Transverse colon (tissue), 4 donors: ENCODE results near the gene SIM2. TPM values are rescaled to one million over a fixed set of nuclear protein-coding genes. Genes with fewer than 3 reads are reported as not detected.

Experiments used
- DNase-seq: peaks from one replicate; pipeline ENCODE4 v3.0.0-alpha.2; 2019
- H3K27ac ChIP-seq, 4 donors: fragments of 200-600 bp; sonication (generic); 2 replicates each; pipeline ENCODE4 v1.5.1; 2016 to 2018; ENCODE audit warnings: inconsistent platforms in 4 of 4
- H3K27me3 ChIP-seq: fragments of 200-600 bp; sonication (generic); 2 replicates; pipeline ENCODE4 v1.5.1; 2017; ENCODE audit warnings: inconsistent platforms
- H3K36me3 ChIP-seq, 4 donors: fragments of 200-600 bp; sonication (generic); 2 replicates each; pipeline ENCODE4 v1.5.1; 2017 to 2019; ENCODE audit warnings: inconsistent platforms in 4 of 4
- H3K4me1 ChIP-seq, 4 donors: fragments of 200-600 bp; sonication (generic); 2 replicates each; pipeline ENCODE4 v1.5.1; 2017 to 2020; ENCODE audit warnings: inconsistent platforms in 4 of 4
- H3K4me3 ChIP-seq, 4 donors: fragments of 200-600 bp; sonication (generic); 1 replicate in 1 of 4; 2 replicates in 3 of 4; pipeline versions ENCODE4 v1.5.1 to v1.6.1; 2017 to 2019; ENCODE audit warnings: inconsistent platforms in 4 of 4
- H3K9me3 ChIP-seq, 2 donors: fragments of 200-600 bp; sonication (generic); 2 replicates each; pipeline ENCODE4 v1.5.1; 2017 to 2019; ENCODE audit warnings: inconsistent platforms in 2 of 2
- EP300 ChIP-seq: sonication (generic); formaldehyde crosslinking; IDR thresholded peaks from one replicate; pipeline ENCODE4 v1.6.1; 2017; ENCODE audit warnings: antibody characterized with exemption, low read depth
- POLR2A ChIP-seq: fragments of 450-650 bp; IDR thresholded peaks from one replicate; pipeline ENCODE4 v1.6.1; 2016; ENCODE audit warnings: antibody characterized with exemption, mild to moderate bottlenecking, moderate library complexity
- POLR2AphosphoS5 ChIP-seq, 3 donors: sonication (generic); formaldehyde crosslinking; IDR thresholded peaks; one replicate each; pipeline ENCODE4 v1.6.1; 2016; ENCODE audit warnings: antibody characterized with exemption in 3 of 3
- WGBS, 2 donors: methylation state at CpG; one replicate each; pipeline ENCODE4 v1.1.5; 2018; ENCODE audit warnings: low coverage in 1 of 2; 5-methylcytosine and 5-hydroxymethylcytosine counted together
- in situ Hi-C, 4 donors: fragments of 200-750 bp; cut with MboI; loops; one replicate each; pipeline versions ENCODE4 v1.15.0 to v1.15.1; 2017; ENCODE audit warnings: low sequenced_read_pairs in 3 of 4, low pct_ligation_motif_present in 1 of 4, low pct_unique_long_range_greater_than_20kb in 1 of 4
- intact Hi-C: fragments of 100-400 bp; cut with DNase I; formaldehyde crosslinking; loops from one replicate; pipeline ENCODE4 v1.15.1; 2023; ENCODE audit warnings: low total_unique reads
- total RNA-seq, 4 donors: library from RNA; depleted of rRNA; stranded (reverse); fragments of >200 nt; gene quantifications; one replicate each; pipeline ENCODE4 v1.1.0, GENCODE V29; 2016
- TF ChIP-seq, protein P1 (sequence below), 5 experiments: fragments of 200-600 bp in 3 of 5; fragments of 450-650 bp in 2 of 5; sonication (generic) in 3 of 5; IDR thresholded peaks; 1 replicate in 2 of 5; 2 replicates in 3 of 5; pipeline ENCODE4 v1.5.1; 2016 to 2017; ENCODE audit warnings: antibody characterized with exemption in 5 of 5, inconsistent platforms in 3 of 5, mild to moderate bottlenecking in 2 of 5, moderate library complexity in 1 of 5

The SIM2 gene
- total RNA-seq, 4 donors from 2014 or later: 0.32 TPM; not detected in 3

DNA sequence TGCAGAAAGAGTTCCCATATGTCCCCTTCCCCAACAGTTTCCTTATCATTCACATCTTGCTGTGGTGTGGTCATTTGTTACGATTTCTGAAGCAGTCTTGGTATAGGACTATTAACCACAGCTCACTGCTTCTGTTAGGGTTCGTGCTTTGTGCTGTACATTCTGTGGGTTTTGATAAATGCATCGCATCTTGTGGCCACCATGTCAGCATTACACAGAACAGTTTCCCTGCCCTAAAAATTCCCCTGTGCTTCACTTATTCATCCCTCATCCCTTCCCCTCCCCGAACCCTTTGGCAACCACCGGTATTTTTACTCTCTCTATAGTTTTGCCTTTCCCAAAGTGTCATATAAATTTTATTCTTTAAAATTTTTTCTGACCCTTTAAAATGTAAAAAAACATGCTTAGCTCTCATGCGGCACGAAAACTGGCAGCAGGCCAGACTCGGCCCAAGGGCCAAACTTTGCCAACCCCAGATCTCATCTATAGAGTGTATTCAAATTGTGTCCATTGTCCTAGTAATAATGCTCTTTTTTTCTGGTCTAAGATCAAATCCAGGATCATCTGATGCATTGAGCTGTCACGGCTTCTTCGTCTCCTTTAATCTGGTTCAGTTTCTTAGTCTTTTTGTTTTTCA is 78.2 kb downstream of the SIM2 start:
- intact Hi-C loops (no loop called here), in situ Hi-C loops (no loop called here)
- WGBS, 2 donors: 76 to 84% methylated on average over 10 of the region's 10 CpGs
- no peak overlapping the region for H3K4me3 ChIP-seq
- H3K27me3 ChIP-seq: no peaks in the 10 kb centered on the region
- DNase-seq: no peak
- H3K36me3 ChIP-seq: no peaks in the 10 kb centered on the region
- TF ChIP-seq, protein P1, sequence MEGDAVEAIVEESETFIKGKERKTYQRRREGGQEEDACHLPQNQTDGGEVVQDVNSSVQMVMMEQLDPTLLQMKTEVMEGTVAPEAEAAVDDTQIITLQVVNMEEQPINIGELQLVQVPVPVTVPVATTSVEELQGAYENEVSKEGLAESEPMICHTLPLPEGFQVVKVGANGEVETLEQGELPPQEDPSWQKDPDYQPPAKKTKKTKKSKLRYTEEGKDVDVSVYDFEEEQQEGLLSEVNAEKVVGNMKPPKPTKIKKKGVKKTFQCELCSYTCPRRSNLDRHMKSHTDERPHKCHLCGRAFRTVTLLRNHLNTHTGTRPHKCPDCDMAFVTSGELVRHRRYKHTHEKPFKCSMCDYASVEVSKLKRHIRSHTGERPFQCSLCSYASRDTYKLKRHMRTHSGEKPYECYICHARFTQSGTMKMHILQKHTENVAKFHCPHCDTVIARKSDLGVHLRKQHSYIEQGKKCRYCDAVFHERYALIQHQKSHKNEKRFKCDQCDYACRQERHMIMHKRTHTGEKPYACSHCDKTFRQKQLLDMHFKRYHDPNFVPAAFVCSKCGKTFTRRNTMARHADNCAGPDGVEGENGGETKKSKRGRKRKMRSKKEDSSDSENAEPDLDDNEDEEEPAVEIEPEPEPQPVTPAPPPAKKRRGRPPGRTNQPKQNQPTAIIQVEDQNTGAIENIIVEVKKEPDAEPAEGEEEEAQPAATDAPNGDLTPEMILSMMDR (IDR thresholded peaks at IDR 0.05): no peak
- no peak for TF ChIP-seq POLR2A
- TF ChIP-seq POLR2AphosphoS5 (IDR thresholded peaks at IDR 0.05): no peak
- no peak for TF ChIP-seq EP300
- H3K4me1 ChIP-seq: peaks cover 0 to 12% (median 5%) of the 10 kb centered on the region in 4 donors
- no peak overlapping the region for H3K27ac ChIP-seq
- H3K9me3 ChIP-seq: no peaks in the 10 kb centered on the region

DNA sequence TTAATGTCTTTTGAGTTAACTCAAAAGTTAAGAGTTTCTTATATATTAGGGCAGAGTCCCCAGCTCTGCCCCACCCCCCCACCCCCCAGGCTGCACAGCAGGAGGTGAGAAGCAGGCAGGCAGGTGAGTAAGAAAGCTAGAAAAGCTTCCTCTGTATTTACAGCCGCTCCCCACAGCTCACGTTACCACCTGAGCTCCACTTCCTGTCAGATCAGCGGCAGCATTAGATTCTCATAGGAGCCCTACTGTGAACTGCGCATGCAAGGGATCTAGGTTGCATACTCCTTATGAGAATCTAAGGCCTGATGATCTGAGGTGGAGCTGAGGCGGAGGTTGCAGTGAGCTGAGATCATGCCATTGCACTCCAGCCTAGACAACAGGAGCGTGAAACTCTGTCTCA is 81.9 kb downstream of the SIM2 start:
- in situ Hi-C loops (no loop called here), intact Hi-C loops (no loop called here)
- WGBS, 2 donors: 78% methylated on average over 6 of the region's 6 CpGs; no CpG with 5 or more reads in 1 of the 2 donors
- Histone ChIP-seq H3K9me3 (no peaks in the 10 kb centered on the region), H3K27me3 (no peaks in the 10 kb centered on the region), H3K4me3 (no peak overlapping the region), H3K27ac (no peak overlapping the region), H3K36me3 (no peaks in the 10 kb centered on the region), H3K4me1 (no peaks in the 10 kb centered on the region)
- no peak for DNase-seq
- TF ChIP-seq POLR2A: no peak
- no peak for TF ChIP-seq EP300
- TF ChIP-seq POLR2AphosphoS5 (IDR thresholded peaks at IDR 0.05): no peak
- TF ChIP-seq, protein P1 (IDR thresholded peaks at IDR 0.05): no peak

DNA sequence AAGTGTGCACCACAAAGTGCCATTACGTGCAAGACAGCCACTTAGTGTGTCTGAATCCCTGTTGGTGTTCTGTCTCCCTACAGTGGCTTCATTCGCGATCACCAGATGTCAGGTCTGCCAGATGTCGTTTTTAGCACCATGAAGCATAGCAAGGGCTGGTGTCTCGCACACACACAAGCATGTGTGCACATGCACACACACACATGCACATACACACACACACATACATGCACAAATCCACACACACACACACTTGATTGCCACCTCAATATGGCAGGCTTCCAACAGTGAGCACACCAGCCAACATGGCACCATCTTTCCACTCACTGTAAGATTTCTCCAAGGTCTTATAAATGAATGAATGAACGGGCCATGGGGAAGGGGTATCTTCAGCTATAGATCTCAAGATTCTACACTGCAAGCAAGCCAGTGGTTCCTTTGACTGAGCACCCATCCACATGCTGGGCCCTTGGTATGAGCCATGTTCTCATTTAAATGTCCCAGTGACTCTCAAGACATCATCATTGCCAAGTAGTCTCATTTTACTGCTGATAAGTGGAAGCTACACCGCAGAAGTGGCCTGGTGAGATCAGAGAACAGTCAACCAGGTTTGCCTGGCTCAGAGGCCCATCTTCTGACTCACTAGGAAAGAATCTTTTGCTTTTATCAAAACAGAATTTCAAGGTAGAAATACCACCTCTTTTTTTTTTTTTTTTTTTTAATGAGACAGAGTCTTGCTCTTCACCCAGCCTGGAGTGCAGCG is 84.9 kb downstream of the SIM2 start:
- H3K27me3 ChIP-seq: no peaks in the 10 kb centered on the region
- WGBS, 2 donors: 94 to 100% methylated on average over 2 to 8 of the region's 8 CpGs
- H3K4me3 ChIP-seq: no peak overlapping the region
- peaks cover 0 to 10% (median 8%) of the 10 kb centered on the region in 4 donors for H3K4me1 ChIP-seq
- no peaks in the 10 kb centered on the region for H3K9me3 ChIP-seq
- H3K36me3 ChIP-seq: no peaks in the 10 kb centered on the region
- H3K27ac ChIP-seq: no peak overlapping the region
- TF ChIP-seq POLR2AphosphoS5 (IDR thresholded peaks at IDR 0.05) (no peak), POLR2A (no peak), EP300 (no peak)
- TF ChIP-seq, protein P1 (IDR thresholded peaks at IDR 0.05): no peak
- in situ Hi-C loops: no loop called here
- intact Hi-C loops: no loop called here
- DNase-seq: no peak

DNA sequence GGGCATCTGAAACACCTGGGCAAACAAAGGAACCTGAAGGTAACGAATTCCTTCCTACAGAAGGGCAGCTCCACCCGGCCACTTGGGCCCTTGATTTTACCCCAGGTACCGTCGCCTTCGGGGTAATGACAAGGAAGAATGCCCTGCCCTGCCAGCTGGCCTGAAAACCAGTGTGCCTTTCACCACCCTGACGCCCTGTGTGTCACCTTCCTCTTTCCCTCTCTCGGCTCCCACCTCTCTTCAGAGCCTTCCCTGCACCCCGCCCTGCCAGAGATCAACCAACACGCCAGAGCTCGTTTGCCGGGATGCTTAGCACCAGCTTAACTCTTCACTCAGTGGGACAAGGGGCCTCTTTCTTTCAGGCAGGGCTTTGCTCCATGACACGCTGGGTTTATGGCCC is 86.0 kb downstream of the SIM2 start:
- 74 to 80% methylated on average over 1 to 12 of the region's 12 CpGs for whole genome bisulfite sequencing, 2 donors
- Histone ChIP-seq H3K27ac (no peak overlapping the region), H3K27me3 (no peaks in the 10 kb centered on the region), H3K9me3 (no peaks in the 10 kb centered on the region), H3K4me3 (no peak overlapping the region), H3K4me1 (peaks cover 0 to 13% (median 10%) of the 10 kb centered on the region in 4 donors), H3K36me3 (no peaks in the 10 kb centered on the region)
- DNase-seq: no peak
- intact Hi-C loops: no loop called here
- in situ Hi-C loops: no loop called here
- TF ChIP-seq EP300 (no peak), POLR2AphosphoS5 (IDR thresholded peaks at IDR 0.05) (no peak), POLR2A (no peak)
- TF ChIP-seq, protein P1 (IDR thresholded peaks at IDR 0.05): no peak
